ENCODE data around the gene MISP. TPM values are rescaled to one million over a fixed set of nuclear protein-coding genes. Genes with fewer than 3 reads are reported as not detected.
A peak's percentile ranks its signal among the peaks of the same experiment; 100 is the strongest.

MISP gene
- total and polyA plus RNA-seq, 4 donors: 14.9 to 23.7 (median 22.1) TPM

- WGBS, 2 donors: 35 to 38% methylated on average over 17 of the region's 17 CpGs
- Histone ChIP-seq H3K27ac (ENCODE audit: low read depth in 1 of 2, low read length in 1 of 2) (peak overlapping the region in 1 of 2 donors; percentile 3), H3K27me3 (ENCODE audit: control insufficient read depth in 3 of 3, insufficient read depth in 3 of 3, low read length in 2 of 3) (no peaks in the 10 kb centered on the region), H3K4me3 (no peak overlapping the region), H3K4me1 (ENCODE audit: control insufficient read depth in 5 of 5, insufficient read depth in 5 of 5, low read length in 5 of 5) (peaks cover 0 to 19% (median 9%) of the 10 kb centered on the region in 5 donors), H3K9ac (ENCODE audit: insufficient read depth in 1 of 2, low read length in 2 of 2) (no peak overlapping the region), H3K9me3 (ENCODE audit: control insufficient read depth in 4 of 4, insufficient read depth in 3 of 4, low read length in 3 of 4) (no peaks in the 10 kb centered on the region), H3K36me3 (ENCODE audit: control insufficient read depth in 4 of 4, insufficient read depth in 4 of 4, low read length in 4 of 4) (no peaks in the 10 kb centered on the region)
- ATAC-seq (ENCODE audit: insufficient read depth, low FRiP score) (no peak), DNase-seq (peak in 1 of 3 donors; percentile 11)
- TF ChIP-seq CTCF (IDR thresholded peaks at IDR 0.05; ENCODE audit: control extremely low read depth, extremely low read depth): no peak
Observed at GRCh38 chr19:722553-723101, 28.3 kb upstream of the MISP start.

GRCh38 chr19:723247-723646 lies 27.7 kb upstream of the MISP start:
- Histone ChIP-seq H3K9ac (ENCODE audit: insufficient read depth in 1 of 2, low read length in 2 of 2) (no peak overlapping the region), H3K27me3 (ENCODE audit: control insufficient read depth in 3 of 3, insufficient read depth in 3 of 3, low read length in 2 of 3) (no peaks in the 10 kb centered on the region), H3K4me3 (no peak overlapping the region), H3K9me3 (ENCODE audit: control insufficient read depth in 4 of 4, insufficient read depth in 3 of 4, low read length in 3 of 4) (no peaks in the 10 kb centered on the region), H3K36me3 (ENCODE audit: control insufficient read depth in 4 of 4, insufficient read depth in 4 of 4, low read length in 4 of 4) (no peaks in the 10 kb centered on the region), H3K27ac (ENCODE audit: low read depth in 1 of 2, low read length in 1 of 2) (peak overlapping the region in 1 of 2 donors; percentile 24), H3K4me1 (ENCODE audit: control insufficient read depth in 5 of 5, insufficient read depth in 5 of 5, low read length in 5 of 5) (peaks cover 0 to 21% (median 9%) of the 10 kb centered on the region in 5 donors)
- no peak for ATAC-seq (ENCODE audit: insufficient read depth, low FRiP score)
- 81 to 85% methylated on average over 13 of the region's 13 CpGs for WGBS, 2 donors
- no peak for TF ChIP-seq CTCF (IDR thresholded peaks at IDR 0.05; ENCODE audit: control extremely low read depth, extremely low read depth)
- DNase-seq: no peak

GRCh38 chr19:723714-724113 lies 27.2 kb upstream of the MISP start:
- DNase-seq: peak in 1 of 3 donors; percentile 8
- no peak for ATAC-seq (ENCODE audit: insufficient read depth, low FRiP score)
- no peak for TF ChIP-seq CTCF (IDR thresholded peaks at IDR 0.05; ENCODE audit: control extremely low read depth, extremely low read depth)

More at GRCh38 chr19:723714-724113, 27.2 kb upstream of the MISP start:
- Histone ChIP-seq H3K27ac (ENCODE audit: low read depth in 1 of 2, low read length in 1 of 2) (no peak overlapping the region), H3K4me1 (ENCODE audit: control insufficient read depth in 5 of 5, insufficient read depth in 5 of 5, low read length in 5 of 5) (peaks cover 0 to 19% (median 9%) of the 10 kb centered on the region in 5 donors), H3K9me3 (ENCODE audit: control insufficient read depth in 4 of 4, insufficient read depth in 3 of 4, low read length in 3 of 4) (no peaks in the 10 kb centered on the region), H3K9ac (ENCODE audit: insufficient read depth in 1 of 2, low read length in 2 of 2) (no peak overlapping the region), H3K36me3 (ENCODE audit: control insufficient read depth in 4 of 4, insufficient read depth in 4 of 4, low read length in 4 of 4) (no peaks in the 10 kb centered on the region), H3K27me3 (ENCODE audit: control insufficient read depth in 3 of 3, insufficient read depth in 3 of 3, low read length in 2 of 3) (no peaks in the 10 kb centered on the region), H3K4me3 (no peak overlapping the region)
- 90 to 93% methylated on average over 18 of the region's 18 CpGs for WGBS, 2 donors
